Epidermal melanocyte (primary cell): ENCODE measurements around the gene HDAC4.

Experiments used
- DNase-seq: peaks from one replicate; pipeline ENCODE4 v3.0.0; 2011; ENCODE audit warnings: low spot score; ENCODE audit not compliant: insufficient read length

HDAC4 gene

GRCh38 chr2:239398521-239398921 is 2.3 kb downstream of the HDAC4 start:
- no peak for DNase-seq

DNA sequence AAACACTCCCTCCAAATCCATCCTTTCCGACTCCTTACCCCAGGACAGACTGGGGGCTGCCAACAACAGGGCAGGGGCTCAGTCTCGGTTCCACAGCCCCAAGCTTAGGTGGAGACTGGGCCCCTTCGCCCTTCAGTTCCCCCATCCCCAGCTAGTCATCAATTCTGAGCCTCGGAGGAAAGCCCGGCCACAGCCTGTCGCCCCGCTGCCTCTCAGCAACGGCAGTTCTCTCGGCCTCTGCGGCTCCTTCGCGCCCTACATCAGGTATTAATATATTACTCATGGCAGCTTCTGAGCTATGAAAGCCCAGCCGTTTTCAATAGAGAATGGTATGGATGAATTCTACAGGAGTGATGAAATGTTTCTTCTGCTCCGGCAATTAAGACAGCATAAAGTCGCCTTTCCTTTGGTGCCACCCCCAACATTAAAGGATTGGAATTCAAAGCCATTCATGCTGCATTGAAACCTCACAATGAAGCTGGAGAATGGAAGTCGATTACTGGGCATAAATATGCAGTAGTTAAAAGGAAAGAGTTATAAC is 2.8 kb downstream of the HDAC4 start:
- no peak for DNase-seq

DNA sequence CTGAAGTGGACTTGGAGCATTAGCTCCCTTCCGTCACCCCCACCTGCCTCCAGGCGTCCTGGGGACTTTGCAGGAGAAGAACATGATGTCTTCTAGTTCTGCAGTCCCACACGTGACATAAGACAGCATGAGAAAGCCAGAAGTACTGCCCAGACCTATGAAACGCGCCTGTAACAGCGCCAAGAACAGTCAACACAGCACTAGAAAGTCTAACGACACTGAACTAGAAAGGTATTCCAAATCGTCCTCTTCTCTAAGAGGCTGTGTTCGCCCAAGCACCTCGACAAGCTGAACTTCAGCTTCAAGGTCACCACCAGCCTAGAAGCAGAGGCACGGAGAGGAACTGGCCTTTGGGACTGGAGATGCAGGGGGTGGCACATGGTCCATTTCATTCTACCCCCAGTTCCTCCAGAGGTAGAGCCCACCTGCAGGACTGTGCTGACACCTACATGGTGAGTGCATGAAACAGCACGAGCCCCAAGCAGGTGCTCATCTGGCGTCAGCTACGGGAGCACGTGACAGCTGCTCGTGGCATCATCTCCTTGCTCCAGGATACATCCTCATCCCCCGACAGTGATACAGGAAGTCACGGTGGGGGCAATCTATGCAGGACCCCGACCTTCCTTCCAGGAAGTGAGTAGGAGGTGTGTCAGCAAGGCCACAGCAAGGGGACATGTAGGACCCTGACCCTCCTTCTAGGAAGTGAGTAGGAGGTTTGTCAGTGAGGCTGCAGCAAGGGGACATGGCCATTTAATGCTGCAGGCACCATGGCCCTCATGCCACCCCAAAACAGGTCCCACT is 3.7 kb downstream of the HDAC4 start:
- no peak for DNase-seq

GRCh38 chr2:239395524-239395923 is 5.3 kb downstream of the HDAC4 start:
- DNase-seq = no peak

- DNase-seq = no peak
Measured at GRCh38 chr2:239394978-239395377, 5.8 kb downstream of the HDAC4 start.

DNA sequence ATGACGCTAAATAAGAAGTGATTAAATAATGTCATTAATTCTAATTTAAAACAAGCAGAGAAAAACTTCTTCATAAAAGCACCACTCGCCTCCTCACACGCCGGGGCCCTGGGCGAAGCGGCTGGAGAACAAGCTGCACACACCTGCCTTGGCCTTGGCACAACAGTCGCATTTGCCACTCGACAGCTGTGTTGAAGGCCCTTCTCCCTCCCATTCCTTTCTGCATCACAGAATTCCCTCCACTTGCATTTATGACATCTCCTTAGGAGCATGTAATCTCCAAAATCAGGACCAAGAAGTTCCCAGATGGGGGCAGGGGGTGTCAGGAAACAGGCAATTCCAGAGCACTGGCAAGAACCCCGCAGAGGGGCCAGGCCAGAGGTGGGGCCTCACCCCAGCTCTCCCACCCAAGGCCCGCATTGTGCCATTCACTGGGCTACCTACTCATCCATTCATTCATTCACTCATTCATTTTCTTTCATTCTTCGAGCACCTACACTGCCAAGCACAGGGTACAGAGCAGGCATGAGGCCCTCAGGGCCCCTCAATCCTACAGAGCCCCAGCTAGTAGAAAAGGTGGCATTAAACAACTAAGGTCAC is 6.4 kb downstream of the HDAC4 start:
- no peak for DNase-seq

DNA sequence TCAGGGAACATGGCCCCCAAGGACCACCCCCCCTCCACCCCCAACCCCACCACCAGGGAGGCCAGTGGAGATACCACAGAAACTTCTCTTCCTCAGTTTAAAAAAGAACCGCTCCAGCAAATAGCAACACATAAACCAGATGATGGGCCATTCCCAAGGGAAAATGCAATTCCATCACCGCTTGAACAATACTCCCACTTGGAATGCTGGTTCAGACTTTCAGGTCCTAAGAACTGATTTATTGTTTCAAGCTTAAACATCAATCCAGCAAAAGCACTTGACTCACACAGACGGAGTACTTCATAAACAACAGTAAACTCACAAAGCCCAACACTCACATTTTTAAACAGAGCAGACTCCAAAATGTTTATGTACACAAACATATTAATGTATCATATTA is 6.9 kb downstream of the HDAC4 start:
- no peak for DNase-seq

GRCh38 chr2:239393388-239393940 is 7.4 kb downstream of the HDAC4 start:
- DNase-seq = no peak

DNA sequence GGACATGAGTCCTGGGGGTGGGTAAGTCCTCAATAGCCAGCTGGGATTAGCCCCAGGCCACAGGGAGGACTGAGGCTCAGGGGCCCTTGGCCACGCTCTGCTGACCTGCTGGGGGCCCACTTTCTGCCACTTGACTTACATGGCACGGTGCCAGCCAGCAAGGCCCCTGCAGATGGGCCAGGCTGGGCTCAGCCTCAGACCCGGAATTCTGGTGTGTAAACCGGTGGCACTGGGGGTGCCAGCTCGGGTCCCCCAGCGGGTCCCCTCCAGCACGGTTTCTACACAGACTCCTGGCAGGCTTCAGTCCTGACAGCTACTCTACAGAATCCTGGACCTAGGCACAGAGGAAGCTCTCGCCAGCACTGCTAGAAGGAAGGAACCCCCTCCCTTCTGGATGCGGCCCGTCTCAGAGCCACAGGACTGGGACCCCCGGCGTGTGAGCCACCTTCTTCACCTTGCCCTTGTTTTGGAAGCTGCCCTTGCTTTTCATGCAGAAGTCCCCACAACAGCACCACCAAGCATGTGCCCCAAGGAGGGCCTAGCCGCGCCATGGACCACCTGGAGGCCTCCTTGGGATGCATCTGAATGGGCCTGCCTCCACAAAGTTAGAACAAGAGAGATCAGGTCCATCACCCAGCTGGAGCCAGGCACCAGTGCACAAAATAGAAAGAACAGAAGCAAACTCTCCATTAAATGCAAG is 8.0 kb downstream of the HDAC4 start:
- no peak for DNase-seq

DNA sequence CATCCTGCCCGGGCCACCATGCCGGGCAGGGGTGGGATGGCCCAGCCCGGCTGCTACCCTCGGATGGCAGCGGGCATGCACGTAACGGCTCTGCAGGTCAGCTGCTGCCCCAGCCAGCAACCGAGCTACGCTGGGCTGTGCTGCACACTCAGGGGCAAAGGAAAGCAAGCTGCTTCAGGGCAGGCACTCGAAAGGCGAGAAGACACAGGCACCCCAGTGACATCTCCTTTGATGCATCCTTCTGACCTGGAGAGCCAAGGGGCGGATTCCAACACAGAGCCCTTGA is 8.8 kb downstream of the HDAC4 start:
- no peak for DNase-seq

DNA sequence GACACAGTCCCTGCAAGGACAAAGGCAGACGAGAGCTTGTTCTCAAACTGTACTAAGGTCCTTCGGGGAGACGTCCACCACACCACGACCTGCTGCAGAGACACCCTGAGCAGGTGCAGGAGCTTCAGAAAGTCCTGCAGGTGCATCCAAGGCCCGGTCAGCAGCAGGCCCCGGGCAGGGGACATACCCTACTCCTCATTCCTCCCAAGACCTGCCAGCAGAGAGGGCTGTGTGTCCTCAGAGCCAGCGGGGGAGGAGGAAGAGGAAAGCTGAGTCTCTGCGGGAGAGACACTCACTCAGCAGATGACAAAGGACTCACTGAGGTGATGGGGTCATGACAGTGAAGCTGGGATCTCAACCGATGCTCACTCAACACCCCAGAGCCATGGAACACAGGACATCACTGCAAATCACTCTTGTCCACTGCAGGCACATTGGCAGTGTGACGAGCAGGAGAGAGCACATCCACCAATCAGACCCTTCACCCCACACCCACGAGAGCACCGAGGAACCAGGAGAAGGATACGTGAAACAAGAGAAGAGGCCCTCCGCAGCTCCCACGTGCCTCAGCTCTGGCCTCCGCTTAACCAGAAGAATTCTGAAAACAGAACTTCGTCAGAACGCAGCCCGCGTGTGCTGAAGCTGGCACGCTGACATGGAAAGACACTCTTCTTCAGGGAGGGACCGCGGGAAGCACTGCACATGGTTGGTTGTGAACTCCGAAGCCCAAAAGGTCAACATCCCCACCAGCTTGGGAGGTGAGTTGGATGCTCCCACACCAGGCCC is 9.3 kb downstream of the HDAC4 start:
- DNase-seq = no peak

DNA sequence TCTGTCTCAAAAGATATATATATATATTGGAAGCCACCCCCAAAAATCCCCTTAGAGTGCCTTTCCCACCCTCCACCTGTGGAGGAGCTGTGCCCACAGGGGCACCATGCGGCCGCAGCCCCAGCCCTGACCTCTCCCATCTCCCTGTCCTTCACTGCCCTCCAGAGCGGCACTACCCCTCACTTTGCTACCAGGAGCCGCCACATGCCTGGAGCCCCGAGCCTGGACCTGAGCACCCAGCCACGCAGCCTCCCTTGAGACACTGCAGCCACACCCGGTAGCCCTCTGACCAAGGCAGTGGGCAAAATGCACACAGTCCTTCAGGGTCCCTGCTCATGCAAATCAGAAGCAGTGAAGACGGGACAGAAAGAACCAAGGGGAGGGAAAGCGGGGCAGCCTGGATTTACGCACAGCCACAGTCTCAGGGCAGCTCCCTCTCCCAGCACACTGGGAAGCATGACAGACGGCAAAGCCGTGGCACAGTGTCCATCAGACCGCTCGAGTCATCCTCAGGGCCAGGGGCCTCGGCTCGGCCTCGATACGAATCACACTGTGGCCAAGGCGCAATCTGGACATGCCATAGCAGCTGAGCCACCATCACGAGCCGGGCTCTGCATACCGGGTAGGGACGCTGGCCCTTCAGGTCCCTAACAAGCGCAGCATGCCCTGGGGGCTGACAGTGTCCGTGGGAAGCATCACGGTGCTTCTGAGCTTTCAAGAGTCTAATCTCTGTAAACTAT is 10.1 kb downstream of the HDAC4 start:
- no peak for DNase-seq

GRCh38 chr2:239389414-239390329 is 11.1 kb downstream of the HDAC4 start:
- no peak for DNase-seq

DNA sequence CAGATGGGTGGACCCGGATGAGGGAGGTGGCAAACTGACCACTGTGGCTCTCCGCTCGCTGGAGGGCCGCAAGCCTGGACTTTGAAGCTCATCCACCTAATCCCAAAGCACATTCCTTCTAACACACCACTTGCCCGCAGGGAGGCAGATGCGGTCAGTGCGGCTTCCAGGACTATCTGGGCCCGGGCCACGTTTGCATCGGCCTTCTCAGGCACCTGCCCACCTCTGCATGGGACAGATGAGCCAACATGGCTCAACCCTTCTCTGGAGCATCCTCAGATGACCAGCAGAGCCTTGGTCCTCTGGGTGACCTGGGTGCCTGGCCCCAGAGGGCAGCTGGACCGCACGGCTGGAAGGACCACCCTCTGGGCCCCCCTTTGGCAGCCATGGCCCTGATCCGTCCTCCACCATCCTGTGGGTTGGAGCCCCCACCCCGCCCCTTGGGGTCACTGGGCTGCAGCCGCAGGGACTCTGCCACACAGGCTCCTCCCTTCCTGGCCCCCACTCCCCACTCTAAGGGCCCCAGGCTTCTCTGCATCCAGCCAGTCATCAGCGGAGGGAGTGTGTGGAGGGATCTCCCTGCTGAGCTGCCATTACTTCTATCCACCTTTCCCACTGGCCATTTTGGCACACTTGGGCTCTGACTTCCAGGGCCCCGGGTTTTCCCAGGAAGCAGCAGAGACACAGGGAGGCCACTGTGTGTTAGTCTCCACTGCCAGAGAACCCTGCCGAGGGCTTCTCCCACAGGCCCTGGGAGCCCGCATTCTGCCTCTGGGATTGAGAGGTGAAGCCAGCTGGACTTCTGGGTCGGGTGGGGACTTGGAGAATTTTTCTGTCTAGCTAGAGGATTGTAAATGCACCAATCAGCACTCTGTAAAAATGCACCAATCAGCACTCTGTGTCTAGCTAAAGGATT is 12.3 kb downstream of the HDAC4 start:
- DNase-seq = no peak

- DNase-seq = no peak
Measured at GRCh38 chr2:239387811-239388210, 13.0 kb downstream of the HDAC4 start.

DNA sequence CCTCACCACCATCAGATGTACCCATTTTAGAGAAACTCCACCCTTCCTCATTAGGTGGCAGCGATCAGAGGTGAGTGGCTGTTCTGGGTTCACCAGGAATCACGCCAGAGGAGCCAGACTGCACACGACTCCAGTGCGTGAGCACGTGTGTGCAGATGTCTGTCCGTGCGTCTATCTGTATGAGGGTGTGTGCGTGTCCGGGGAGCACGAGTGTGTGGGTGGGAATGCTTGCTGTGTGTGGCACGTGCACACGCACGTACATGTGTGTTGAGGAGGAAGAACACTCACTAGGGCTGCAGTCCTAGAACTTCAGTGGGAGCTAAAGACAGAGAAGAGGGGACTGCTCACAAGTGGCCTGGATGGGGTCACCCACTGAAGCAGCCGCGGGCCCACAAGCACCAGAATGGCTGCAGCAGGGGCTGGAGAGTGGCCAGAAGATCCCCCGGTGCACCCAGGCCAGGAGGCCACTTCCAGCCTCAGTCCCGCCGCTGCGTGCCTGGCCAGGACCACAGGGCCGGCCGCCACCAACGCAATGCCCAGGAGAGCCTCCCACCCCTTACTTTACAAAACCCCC is 13.9 kb downstream of the HDAC4 start:
- no peak for DNase-seq

DNA sequence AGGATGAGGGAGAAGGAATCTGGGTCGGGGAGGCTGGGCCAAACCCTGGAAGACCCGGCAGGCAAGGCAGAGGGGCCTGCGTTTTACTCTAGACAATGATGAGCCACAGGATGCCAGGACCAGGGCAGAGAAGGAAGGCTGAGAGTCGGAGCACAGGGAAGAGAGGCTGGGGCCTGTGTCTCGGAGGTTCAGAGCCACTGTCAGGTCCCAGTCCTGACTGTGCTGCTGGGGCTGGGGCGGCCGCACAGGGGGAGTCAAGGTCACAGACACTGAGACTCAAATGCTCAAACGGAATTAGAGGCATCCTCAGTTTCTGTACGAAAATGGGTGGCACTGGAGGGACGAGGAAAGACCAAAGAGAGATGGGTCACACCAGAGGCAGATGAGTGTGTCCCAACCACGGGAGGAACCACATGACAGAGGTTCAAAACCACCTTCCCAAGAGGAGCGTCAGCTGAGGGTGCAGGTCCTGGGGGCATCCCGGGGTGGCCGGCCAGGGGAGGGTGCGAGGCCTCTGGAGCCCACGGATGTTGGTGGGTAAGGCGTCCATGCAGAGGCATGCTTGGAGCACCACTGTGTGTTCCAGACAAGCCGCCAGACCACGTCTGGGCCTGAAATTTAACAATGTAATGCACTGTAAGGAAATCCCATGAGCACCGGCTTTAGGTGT is 14.7 kb downstream of the HDAC4 start:
- DNase-seq = no peak
